ENCODE results near the gene LRRC45. TPM values are rescaled to one million over a fixed set of nuclear protein-coding genes. Genes with fewer than 3 reads are reported as not detected.

Gene LRRC45
- total RNA-seq, 1 donor from 2014 or later: 12.2 TPM

DNA sequence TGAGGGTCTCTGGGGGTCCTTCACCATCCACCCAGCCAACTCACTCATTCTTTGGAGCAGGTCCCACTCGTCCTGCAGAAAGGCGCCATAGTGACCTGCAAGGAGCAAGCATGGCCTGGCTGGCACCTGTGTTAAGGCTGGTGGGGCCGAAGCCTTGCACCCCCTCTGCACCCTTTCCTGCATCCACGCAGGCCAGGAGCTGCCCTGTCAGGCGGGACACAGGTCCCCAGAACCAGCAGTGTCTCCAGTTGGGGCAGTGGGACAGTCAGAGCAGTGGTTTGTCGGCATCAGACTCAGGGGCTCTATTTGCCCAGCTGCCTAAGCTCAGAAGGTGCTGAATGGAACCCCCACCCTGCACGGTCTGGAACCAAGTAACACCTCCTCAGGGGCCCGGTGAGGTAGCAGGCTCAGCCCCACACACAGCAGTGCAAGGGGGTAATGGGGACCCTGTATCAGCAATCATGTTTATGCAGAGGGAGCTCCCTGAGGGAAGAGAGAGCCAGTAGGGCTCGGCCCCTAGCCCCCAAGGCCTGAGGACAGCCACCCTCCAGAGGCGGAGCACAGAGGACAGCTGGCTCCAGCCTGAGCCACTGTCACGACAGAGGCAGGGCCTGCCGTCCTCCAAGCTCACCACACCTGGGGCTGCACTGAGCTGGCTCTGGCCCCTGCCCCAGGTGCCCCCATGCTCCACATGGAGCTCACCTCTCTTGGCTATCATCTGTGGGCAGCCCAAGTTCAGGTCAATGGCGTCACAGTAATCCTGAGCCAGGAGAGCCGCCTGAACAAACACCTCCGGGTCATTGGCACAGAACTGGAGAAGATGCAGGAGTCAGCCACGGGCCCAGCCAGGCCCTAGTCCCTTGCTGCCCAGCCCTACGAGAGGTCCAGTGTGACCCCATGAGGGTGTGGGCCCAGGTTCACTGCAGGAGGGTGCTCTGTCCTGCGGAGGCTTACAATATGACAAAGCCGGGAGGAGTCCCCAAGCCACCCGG is 40.6 kb downstream of the LRRC45 start:
- Histone ChIP-seq H3K4me1 (peaks cover 15% of the 10 kb centered on the region), H3K27ac (no peak overlapping the region), H3K4me3 (no peak overlapping the region), H3K36me3 (peaks cover 34% of the 10 kb centered on the region), H3K9me3 (no peaks in the 10 kb centered on the region), H3K27me3 (no peaks in the 10 kb centered on the region)
- ATAC-seq (no peak), DNase-seq (no peak)
- TF ChIP-seq, protein P1, sequence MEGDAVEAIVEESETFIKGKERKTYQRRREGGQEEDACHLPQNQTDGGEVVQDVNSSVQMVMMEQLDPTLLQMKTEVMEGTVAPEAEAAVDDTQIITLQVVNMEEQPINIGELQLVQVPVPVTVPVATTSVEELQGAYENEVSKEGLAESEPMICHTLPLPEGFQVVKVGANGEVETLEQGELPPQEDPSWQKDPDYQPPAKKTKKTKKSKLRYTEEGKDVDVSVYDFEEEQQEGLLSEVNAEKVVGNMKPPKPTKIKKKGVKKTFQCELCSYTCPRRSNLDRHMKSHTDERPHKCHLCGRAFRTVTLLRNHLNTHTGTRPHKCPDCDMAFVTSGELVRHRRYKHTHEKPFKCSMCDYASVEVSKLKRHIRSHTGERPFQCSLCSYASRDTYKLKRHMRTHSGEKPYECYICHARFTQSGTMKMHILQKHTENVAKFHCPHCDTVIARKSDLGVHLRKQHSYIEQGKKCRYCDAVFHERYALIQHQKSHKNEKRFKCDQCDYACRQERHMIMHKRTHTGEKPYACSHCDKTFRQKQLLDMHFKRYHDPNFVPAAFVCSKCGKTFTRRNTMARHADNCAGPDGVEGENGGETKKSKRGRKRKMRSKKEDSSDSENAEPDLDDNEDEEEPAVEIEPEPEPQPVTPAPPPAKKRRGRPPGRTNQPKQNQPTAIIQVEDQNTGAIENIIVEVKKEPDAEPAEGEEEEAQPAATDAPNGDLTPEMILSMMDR (IDR thresholded peaks at IDR 0.05): no peak
- intact Hi-C loops (cut with DNase I): no loop called here

DNA sequence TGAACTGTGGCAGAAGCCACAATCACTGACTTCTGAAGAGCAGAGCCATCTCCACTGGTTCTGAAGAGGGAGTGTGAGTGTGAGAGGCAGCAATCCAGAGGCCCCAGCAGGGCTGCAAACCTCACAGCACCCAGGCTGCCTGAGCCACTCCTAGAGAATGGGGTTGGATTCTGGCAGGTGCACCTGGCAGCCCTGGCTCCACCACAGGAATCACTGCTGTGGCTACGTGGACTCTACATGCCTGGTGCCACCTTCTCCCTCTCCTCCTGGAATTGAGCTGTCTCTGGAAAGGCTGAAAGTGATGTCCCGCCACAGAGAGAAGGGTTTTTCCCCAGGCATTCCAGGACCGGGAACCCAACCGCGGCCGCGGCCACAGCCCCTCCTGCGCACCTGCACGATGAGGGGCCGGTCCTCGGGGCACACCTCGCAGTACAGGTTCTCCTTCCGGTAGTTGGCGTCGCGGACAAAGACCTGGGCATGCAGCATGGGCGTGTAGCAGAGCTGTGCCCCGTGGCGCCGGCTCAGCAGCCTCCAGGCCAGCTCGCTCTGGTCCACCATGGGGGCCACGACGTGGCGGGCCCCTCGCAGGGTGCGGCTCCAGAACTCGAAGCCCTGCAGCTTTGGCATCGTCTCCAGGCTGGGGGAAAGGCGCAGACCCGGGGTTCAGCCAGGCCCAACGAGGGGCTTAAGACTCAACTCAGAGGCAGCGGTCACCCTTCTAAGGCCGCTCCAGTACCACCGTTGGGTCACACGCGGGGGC is 41.5 kb downstream of the LRRC45 start:
- intact Hi-C loops (cut with DNase I): no loop called here
- peak overlapping the region; percentile 88 for H3K27ac ChIP-seq
- peaks cover 28% of the 10 kb centered on the region for H3K36me3 ChIP-seq
- peak; percentile 40 for ATAC-seq
- no peak for DNase-seq
- no peaks in the 10 kb centered on the region for H3K27me3 ChIP-seq
- no peaks in the 10 kb centered on the region for H3K9me3 ChIP-seq
- peaks cover 15% of the 10 kb centered on the region for H3K4me1 ChIP-seq
- peak overlapping the region; percentile 94 for H3K4me3 ChIP-seq
- TF ChIP-seq, protein P1 (IDR thresholded peaks at IDR 0.05): no peak

DNA sequence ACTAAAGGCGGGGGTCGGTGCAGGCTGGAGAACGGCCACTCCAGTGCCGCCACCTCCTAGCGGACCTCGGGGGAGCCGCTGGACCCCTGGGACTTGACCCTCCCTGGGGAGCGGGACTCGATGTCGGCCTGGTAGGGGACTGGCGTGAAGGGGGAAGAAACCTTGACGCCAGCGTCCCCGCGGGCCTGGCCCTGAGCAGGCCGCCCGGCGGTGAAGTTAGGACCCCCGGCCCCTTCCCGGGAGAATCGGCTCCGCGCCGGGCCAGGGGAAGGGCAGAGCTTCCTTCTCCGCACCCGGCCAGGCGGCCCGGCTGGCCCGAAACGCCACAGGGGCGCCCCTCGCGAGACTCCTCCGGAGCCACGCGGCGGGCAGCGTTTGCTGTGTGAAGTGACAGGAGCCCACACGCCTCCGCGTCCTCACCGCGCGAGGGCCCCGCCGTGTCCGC is 42.1 kb downstream of the LRRC45 start:
- ATAC-seq: peak; percentile 22
- peaks cover 15% of the 10 kb centered on the region for H3K4me1 ChIP-seq
- peak overlapping the region; percentile 88 for H3K27ac ChIP-seq
- H3K4me3 ChIP-seq: peak overlapping the region; percentile 94
- no peak for DNase-seq
- peaks cover 22% of the 10 kb centered on the region for H3K36me3 ChIP-seq
- TF ChIP-seq, protein P1 (IDR thresholded peaks at IDR 0.05): no peak
- intact Hi-C loops (cut with DNase I): no loop called here
- H3K27me3 ChIP-seq: no peaks in the 10 kb centered on the region
- H3K9me3 ChIP-seq: no peaks in the 10 kb centered on the region

DNA sequence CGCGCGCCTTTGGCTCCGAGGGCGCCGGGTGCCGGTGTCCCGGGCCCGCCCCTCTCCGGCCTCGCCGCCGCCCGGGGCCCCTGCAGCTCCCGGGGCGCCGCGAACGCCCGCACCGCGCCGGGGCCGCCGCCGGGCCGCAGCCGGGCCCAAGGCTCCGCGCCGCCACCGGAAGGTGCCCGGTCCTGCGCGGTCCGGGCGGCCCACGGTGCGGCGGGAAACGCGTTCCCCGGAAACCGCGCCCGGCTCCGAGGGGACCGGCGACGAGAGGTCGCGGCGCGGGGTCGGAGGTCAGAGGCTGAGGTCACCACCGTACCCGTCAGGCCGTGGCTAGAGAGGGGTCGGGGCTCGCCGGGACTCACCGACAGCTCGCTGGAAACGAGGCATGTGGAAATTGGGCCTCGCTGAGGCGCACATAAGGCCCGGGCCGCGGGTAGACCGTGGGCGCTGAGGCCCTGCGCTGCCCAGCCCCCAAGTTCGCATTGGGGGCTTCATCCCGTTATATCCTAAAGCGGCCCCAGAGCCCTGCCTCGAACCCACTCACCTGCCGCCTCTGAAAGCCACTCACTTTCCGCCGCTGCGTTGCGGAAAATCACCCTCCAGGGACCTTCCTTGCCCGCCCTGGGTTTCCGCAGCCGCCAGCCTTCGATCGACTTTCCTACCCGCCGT is 42.7 kb downstream of the LRRC45 start, which contains the start of gene DUS1L:
DUS1L (minus strand) TSS at position 167 of the 666 bp plus-strand sequence. CDS start 745 bp downstream, outside the sequence.
- H3K27ac ChIP-seq: peak within 1 kb of the TSS; percentile 88
- ATAC-seq (peak; percentile 91), DNase-seq (peak; percentile 87)
- H3K4me1 ChIP-seq: peaks cover 15% of the 10 kb centered on the region
- H3K9me3 ChIP-seq: no peaks in the 10 kb centered on the region
- H3K27me3 ChIP-seq: no peaks in the 10 kb centered on the region
- H3K36me3 ChIP-seq: peaks cover 17% of the 10 kb centered on the region
- TF ChIP-seq, protein P1 (IDR thresholded peaks at IDR 0.05): no peak
- peak within 1 kb of the TSS; percentile 94 for H3K4me3 ChIP-seq
- intact Hi-C loops (cut with DNase I): no loop called here

- Histone ChIP-seq H3K9me3 (no peaks in the 10 kb centered on the region), H3K36me3 (no peaks in the 10 kb centered on the region), H3K4me1 (peaks cover 6% of the 10 kb centered on the region), H3K27me3 (no peaks in the 10 kb centered on the region), H3K4me3 (no peak overlapping the region), H3K27ac (no peak overlapping the region)
- no peak for DNase-seq
- intact Hi-C loops (cut with DNase I): no loop called here
- no peak for ATAC-seq
- TF ChIP-seq, protein P1 (IDR thresholded peaks at IDR 0.05): no peak
Observed at GRCh38 chr17:82070611-82071010, 47.5 kb downstream of the LRRC45 start.
